ENCODE data around the gene DEUP1.

The DEUP1 gene

GRCh38 chr11:93329936-93330445 lies 551 bp upstream of the DEUP1 start:
- Histone ChIP-seq H3K4me3 (replicated peaks; ENCODE audit: low read depth, low read length) (no peak overlapping the region), H3K27me3 (replicated peaks; ENCODE audit: control insufficient read depth, insufficient read depth, low read length) (no peaks in the 10 kb centered on the region), H3K36me3 (ENCODE audit: control insufficient read depth, insufficient read depth, low read length) (no peaks in the 10 kb centered on the region)
- no peak for TF ChIP-seq CTCF (IDR thresholded peaks at IDR 0.05; ENCODE audit: insufficient read depth, low read length, poor library complexity, severe bottlenecking)
- DNase-seq (ENCODE audit: extremely low read depth, insufficient read length): no peak

- no peaks in the 10 kb centered on the region for H3K27me3 ChIP-seq (replicated peaks; ENCODE audit: control insufficient read depth, insufficient read depth, low read length)
- no peak overlapping the region for H3K4me3 ChIP-seq (replicated peaks; ENCODE audit: low read depth, low read length)
- no peak for TF ChIP-seq CTCF (IDR thresholded peaks at IDR 0.05; ENCODE audit: insufficient read depth, low read length, poor library complexity, severe bottlenecking)
- DNase-seq (ENCODE audit: extremely low read depth, insufficient read length): no peak
- no peaks in the 10 kb centered on the region for H3K36me3 ChIP-seq (ENCODE audit: control insufficient read depth, insufficient read depth, low read length)
Measured at GRCh38 chr11:93340223-93340622, 9.7 kb downstream of the DEUP1 start.

GRCh38 chr11:93344855-93345333 lies 14.4 kb downstream of the DEUP1 start:
- Histone ChIP-seq H3K4me3 (replicated peaks; ENCODE audit: low read depth, low read length) (no peak overlapping the region), H3K27me3 (replicated peaks; ENCODE audit: control insufficient read depth, insufficient read depth, low read length) (no peaks in the 10 kb centered on the region), H3K36me3 (ENCODE audit: control insufficient read depth, insufficient read depth, low read length) (no peaks in the 10 kb centered on the region)
- TF ChIP-seq CTCF (IDR thresholded peaks at IDR 0.05; ENCODE audit: insufficient read depth, low read length, poor library complexity, severe bottlenecking): no peak
- no peak for DNase-seq (ENCODE audit: extremely low read depth, insufficient read length)

- no peak for TF ChIP-seq CTCF (IDR thresholded peaks at IDR 0.05; ENCODE audit: insufficient read depth, low read length, poor library complexity, severe bottlenecking)
- no peak for DNase-seq (ENCODE audit: extremely low read depth, insufficient read length)
- Histone ChIP-seq H3K27me3 (replicated peaks; ENCODE audit: control insufficient read depth, insufficient read depth, low read length) (no peaks in the 10 kb centered on the region), H3K4me3 (replicated peaks; ENCODE audit: low read depth, low read length) (no peak overlapping the region), H3K36me3 (ENCODE audit: control insufficient read depth, insufficient read depth, low read length) (no peaks in the 10 kb centered on the region)
Measured at GRCh38 chr11:93348930-93349329, 18.4 kb downstream of the DEUP1 start.

- H3K4me3 ChIP-seq (replicated peaks; ENCODE audit: low read depth, low read length): no peak overlapping the region
- no peak for TF ChIP-seq CTCF (IDR thresholded peaks at IDR 0.05; ENCODE audit: insufficient read depth, low read length, poor library complexity, severe bottlenecking)
- no peaks in the 10 kb centered on the region for H3K27me3 ChIP-seq (replicated peaks; ENCODE audit: control insufficient read depth, insufficient read depth, low read length)
- no peak for DNase-seq (ENCODE audit: extremely low read depth, insufficient read length)
- H3K36me3 ChIP-seq (ENCODE audit: control insufficient read depth, insufficient read depth, low read length): no peaks in the 10 kb centered on the region
Measured at GRCh38 chr11:93350835-93351234, 20.3 kb downstream of the DEUP1 start.

GRCh38 chr11:93359396-93359795 lies 28.9 kb downstream of the DEUP1 start:
- no peak for DNase-seq (ENCODE audit: extremely low read depth, insufficient read length)
- Histone ChIP-seq H3K27me3 (replicated peaks; ENCODE audit: control insufficient read depth, insufficient read depth, low read length) (no peaks in the 10 kb centered on the region), H3K4me3 (replicated peaks; ENCODE audit: low read depth, low read length) (no peak overlapping the region), H3K36me3 (ENCODE audit: control insufficient read depth, insufficient read depth, low read length) (no peaks in the 10 kb centered on the region)
- TF ChIP-seq CTCF (IDR thresholded peaks at IDR 0.05; ENCODE audit: insufficient read depth, low read length, poor library complexity, severe bottlenecking): no peak
